Measurements from ENCODE around the gene ALDH1B1.

ALDH1B1 gene

DNA sequence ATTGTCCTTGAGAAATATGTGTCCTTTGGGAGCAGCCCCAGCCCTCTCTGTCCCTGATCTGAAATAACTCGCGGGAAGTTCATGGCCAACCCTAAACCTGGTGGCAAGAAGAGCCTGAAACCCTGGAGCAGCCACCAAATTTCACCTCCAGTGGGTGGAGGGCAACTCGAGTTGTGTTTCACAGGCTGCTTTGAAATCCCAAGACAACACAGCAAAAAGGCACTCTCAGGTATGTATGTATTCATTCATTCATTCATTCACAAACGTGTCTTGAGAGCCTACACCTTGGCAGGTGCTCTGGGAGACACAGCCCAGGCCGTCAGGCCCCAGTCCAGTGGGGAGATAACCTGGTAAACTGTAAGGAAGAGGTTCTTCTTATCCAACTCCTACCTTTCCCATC is 35.7 kb upstream of the ALDH1B1 start:
- no peak overlapping the region for H3K9ac ChIP-seq (ENCODE audit: low read depth, low read length, poor library complexity, severe bottlenecking)
- H3K9me2 ChIP-seq (replicated peaks; ENCODE audit: low read depth, low read length): no peaks in the 10 kb centered on the region
- H3F3A ChIP-seq (ENCODE audit: low read depth): no peaks in the 10 kb centered on the region
- H3K27me3 ChIP-seq (ENCODE audit: insufficient read depth, low read length, poor library complexity, severe bottlenecking): no peaks in the 10 kb centered on the region
- TF ChIP-seq CTCF (conservative IDR thresholded peaks at IDR 0.05; ENCODE audit: low read length) (no peak), EZH2phosphoT487 (IDR thresholded peaks at IDR 0.05; ENCODE audit: borderline replicate concordance) (no peak)
- H3K9me3 ChIP-seq (ENCODE audit: insufficient read depth, low read depth, low read length): no peaks in the 10 kb centered on the region
- H3K4me1 ChIP-seq (ENCODE audit: insufficient read depth, low read length, poor library complexity, severe bottlenecking): no peaks in the 10 kb centered on the region
- no peaks in the 10 kb centered on the region for H3K79me2 ChIP-seq (ENCODE audit: insufficient read depth, low read length)
- no peaks in the 10 kb centered on the region for H3K36me3 ChIP-seq (ENCODE audit: insufficient read depth, low read length)
- no peak overlapping the region for H2AFZ ChIP-seq (ENCODE audit: low read length)
- no peak overlapping the region for H3K4me3 ChIP-seq (ENCODE audit: low read length, poor library complexity, severe bottlenecking)
- H4K20me1 ChIP-seq (ENCODE audit: insufficient read depth, low read length, poor library complexity, severe bottlenecking): no peaks in the 10 kb centered on the region
- no peak overlapping the region for H3K4me2 ChIP-seq (ENCODE audit: low read depth, low read length, poor library complexity, severe bottlenecking)

DNA sequence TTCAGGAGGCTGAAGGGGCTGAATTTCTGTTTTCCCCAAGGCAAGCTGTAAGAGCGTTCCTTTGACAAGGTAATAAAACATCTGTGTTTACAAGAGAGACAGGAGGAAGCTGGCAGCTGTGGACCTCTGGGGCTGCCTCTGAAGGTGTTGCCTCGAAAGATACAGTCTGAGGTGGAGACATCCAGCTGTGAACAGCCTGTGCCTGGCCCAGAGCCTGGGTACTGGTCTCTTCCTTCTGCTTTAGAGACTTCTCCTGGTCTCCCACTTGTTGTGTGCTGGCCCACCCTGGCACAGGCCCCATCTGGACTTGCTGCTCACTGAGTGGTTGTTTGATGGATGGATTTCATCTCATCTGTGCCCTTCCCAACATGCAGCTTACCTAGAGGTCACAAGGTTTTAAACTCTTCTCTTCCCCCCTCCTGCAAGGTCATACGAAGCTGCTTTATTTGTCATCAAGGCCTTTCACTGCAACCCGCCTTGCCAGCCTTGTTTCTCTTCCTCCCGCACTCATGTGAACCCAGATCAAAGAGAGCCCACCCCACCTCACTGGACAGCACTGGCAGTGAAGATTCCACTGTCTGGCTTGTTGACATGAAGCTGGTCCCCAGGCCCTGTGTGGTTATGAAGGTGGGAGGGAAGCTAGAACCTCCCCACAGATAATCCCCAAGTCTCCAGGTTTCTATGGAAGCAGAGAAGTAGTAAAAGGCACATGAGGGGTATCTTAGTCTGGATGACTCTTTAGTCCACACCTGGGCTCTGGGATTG is 35.0 kb upstream of the ALDH1B1 start:
- TF ChIP-seq EZH2phosphoT487 (IDR thresholded peaks at IDR 0.05; ENCODE audit: borderline replicate concordance) (no peak), CTCF (conservative IDR thresholded peaks at IDR 0.05; ENCODE audit: low read length) (no peak)
- no peaks in the 10 kb centered on the region for H3K79me2 ChIP-seq (ENCODE audit: insufficient read depth, low read length)
- H4K20me1 ChIP-seq (ENCODE audit: insufficient read depth, low read length, poor library complexity, severe bottlenecking): no peaks in the 10 kb centered on the region
- H3K4me2 ChIP-seq (ENCODE audit: low read depth, low read length, poor library complexity, severe bottlenecking): no peak overlapping the region
- H3K9me2 ChIP-seq (replicated peaks; ENCODE audit: low read depth, low read length): no peaks in the 10 kb centered on the region
- H3K4me1 ChIP-seq (ENCODE audit: insufficient read depth, low read length, poor library complexity, severe bottlenecking): no peaks in the 10 kb centered on the region
- H3K36me3 ChIP-seq (ENCODE audit: insufficient read depth, low read length): no peaks in the 10 kb centered on the region
- H3F3A ChIP-seq (ENCODE audit: low read depth): no peaks in the 10 kb centered on the region
- H2AFZ ChIP-seq (ENCODE audit: low read length): no peak overlapping the region
- no peaks in the 10 kb centered on the region for H3K9me3 ChIP-seq (ENCODE audit: insufficient read depth, low read depth, low read length)
- no peaks in the 10 kb centered on the region for H3K27me3 ChIP-seq (ENCODE audit: insufficient read depth, low read length, poor library complexity, severe bottlenecking)
- H3K4me3 ChIP-seq (ENCODE audit: low read length, poor library complexity, severe bottlenecking): no peak overlapping the region
- H3K9ac ChIP-seq (ENCODE audit: low read depth, low read length, poor library complexity, severe bottlenecking): no peak overlapping the region

GRCh38 chr9:38358390-38359296 is 33.9 kb upstream of the ALDH1B1 start:
- Histone ChIP-seq H3K36me3 (ENCODE audit: insufficient read depth, low read length) (no peaks in the 10 kb centered on the region), H3K4me1 (ENCODE audit: insufficient read depth, low read length, poor library complexity, severe bottlenecking) (no peaks in the 10 kb centered on the region), H3K79me2 (ENCODE audit: insufficient read depth, low read length) (no peaks in the 10 kb centered on the region), H3K9me2 (replicated peaks; ENCODE audit: low read depth, low read length) (no peaks in the 10 kb centered on the region), H3K27me3 (ENCODE audit: insufficient read depth, low read length, poor library complexity, severe bottlenecking) (no peaks in the 10 kb centered on the region), H3K9me3 (ENCODE audit: insufficient read depth, low read depth, low read length) (no peaks in the 10 kb centered on the region), H3K4me3 (ENCODE audit: low read length, poor library complexity, severe bottlenecking) (no peak overlapping the region), H3K9ac (ENCODE audit: low read depth, low read length, poor library complexity, severe bottlenecking) (no peak overlapping the region), H2AFZ (ENCODE audit: low read length) (no peak overlapping the region), H3F3A (ENCODE audit: low read depth) (no peaks in the 10 kb centered on the region), H3K4me2 (ENCODE audit: low read depth, low read length, poor library complexity, severe bottlenecking) (no peak overlapping the region), H4K20me1 (ENCODE audit: insufficient read depth, low read length, poor library complexity, severe bottlenecking) (no peaks in the 10 kb centered on the region)
- TF ChIP-seq EZH2phosphoT487 (IDR thresholded peaks at IDR 0.05; ENCODE audit: borderline replicate concordance) (no peak), CTCF (conservative IDR thresholded peaks at IDR 0.05; ENCODE audit: low read length) (no peak)
